PC-3 (cell line): ENCODE measurements around the gene VIM.

Experiments
- CTCF ChIP-seq: fragments of 300-600 bp; sonication (generic); conservative IDR thresholded peaks from 2 replicates; pipeline ENCODE4 v1.5.1; 2017; ENCODE audit warnings: antibody characterized with exemption, low read depth, mild to moderate bottlenecking, low read length
- EZH2 ChIP-seq: fragments of 300-600 bp; sonication (generic); IDR thresholded peaks from one replicate; pipeline ENCODE4 v1.6.1; 2017; ENCODE audit warnings: antibody characterized with exemption, mild to moderate bottlenecking, low read length; ENCODE audit not compliant: unreplicated experiment
- EZH2phosphoT487 ChIP-seq: fragments of 300-600 bp; sonication (generic); IDR thresholded peaks from 2 replicates; pipeline ENCODE4 v1.6.1; 2018; ENCODE audit warnings: mild to moderate bottlenecking, antibody characterized with exemption, low read length, borderline replicate concordance

- TF ChIP-seq EZH2 (no peak), CTCF (no peak), EZH2phosphoT487 (no peak)
Measured at GRCh38 chr10:17200912-17201793, 26.9 kb upstream of the VIM start, which contains the start of gene TRDMT1.
